NCI-H1694 treated with DMSO at 0.1 percent for 48 hours (cell line): ENCODE results near the gene RNF111.
"Not testable (repeated sequence)": the region's sequence is repeated elsewhere in the genome, so short reads cannot be mapped to it uniquely, and the experiment has no call there.

Experiments
- DNase-seq: peaks from one replicate; lab custom pipeline; 2025; lab: John Stamatoyannopoulos, UW

Gene RNF111

GRCh38 chr15:59133929-59134427 is 146.5 kb downstream of the RNF111 start:
- DNase-seq = no peak

- no peak for DNase-seq
These were observed 150.1 kb downstream of the RNF111 start for GRCh38 chr15:59137566-59137965.

GRCh38 chr15:59138243-59138642 is 150.8 kb downstream of the RNF111 start:
- DNase-seq = no peak

GRCh38 chr15:59140422-59141226 is 153.2 kb downstream of the RNF111 start:
- DNase-seq = no peak

- DNase-seq = no peak
These were observed 155.8 kb downstream of the RNF111 start for GRCh38 chr15:59143281-59143680.

- not testable (repeated sequence) for DNase-seq
These were observed 157.1 kb downstream of the RNF111 start for GRCh38 chr15:59144594-59144993.
